MM.1S (cell line): ENCODE measurements around the gene PRPF6.

Experiments used
- DNase-seq: peaks from one replicate; pipeline ENCODE4 v3.0.0-alpha.2; 2015
- H2AFZ ChIP-seq: fragments of 300-600 bp; sonication (generic); 2 replicates; pipeline ENCODE4 v1.6.0; 2016; ENCODE audit warnings: antibody characterized with exemption, low read length
- H3F3A ChIP-seq: fragments of 300-600 bp; sonication (generic); 2 replicates; pipeline ENCODE4 v1.6.1; 2016; ENCODE audit warnings: mild to moderate bottlenecking, antibody characterized with exemption, low read length, moderate library complexity, mixed read lengths; ENCODE audit not compliant: insufficient read depth
- H3K27ac ChIP-seq: fragments of 300-600 bp; sonication (generic); 2 replicates; pipeline ENCODE4 v1.5.1; 2016; ENCODE audit warnings: mild to moderate bottlenecking, low read length
- H3K27me3 ChIP-seq: fragments of 300-600 bp; sonication (generic); replicated peaks from 2 replicates; pipeline ENCODE4 v1.6.0; 2016; ENCODE audit warnings: low read length; ENCODE audit not compliant: insufficient read depth
- H3K36me3 ChIP-seq: fragments of 300-600 bp; sonication (generic); replicated peaks from 2 replicates; pipeline ENCODE4 v1.6.1; 2016; ENCODE audit warnings: mild to moderate bottlenecking, low read length, mixed read lengths; ENCODE audit not compliant: insufficient read depth
- H3K4me1 ChIP-seq: fragments of 300-600 bp; sonication (generic); 2 replicates; pipeline ENCODE4 v1.6.1; 2016; ENCODE audit warnings: low read length, mixed read lengths
- H3K4me2 ChIP-seq: fragments of 300-600 bp; sonication (generic); 2 replicates; pipeline ENCODE4 v1.6.0; 2016; ENCODE audit warnings: low read depth, low read length
- H3K4me3 ChIP-seq: fragments of 300-600 bp; sonication (generic); 2 replicates; pipeline ENCODE4 v1.5.1; 2016; ENCODE audit warnings: low read length, mixed read lengths
- H3K79me2 ChIP-seq: fragments of 300-600 bp; sonication (generic); 2 replicates; pipeline ENCODE4 v1.6.1; 2016; ENCODE audit warnings: mixed run types, low read length, mixed read lengths
- H3K9ac ChIP-seq: fragments of 300-600 bp; sonication (generic); 2 replicates; pipeline ENCODE4 v1.6.1; 2016; ENCODE audit warnings: low read length, mixed read lengths
- H3K9me2 ChIP-seq: fragments of 300-600 bp; sonication (generic); replicated peaks from 2 replicates; pipeline ENCODE4 v1.6.1; 2016; ENCODE audit warnings: mild to moderate bottlenecking, low read length, mixed read lengths; ENCODE audit not compliant: insufficient read depth
- H3K9me3 ChIP-seq: fragments of 300-600 bp; sonication (generic); replicated peaks from 2 replicates; pipeline ENCODE4 v1.6.1; 2016; ENCODE audit warnings: mild to moderate bottlenecking, low read length, mixed read lengths; ENCODE audit not compliant: insufficient read depth
- H4K20me1 ChIP-seq: fragments of 300-600 bp; sonication (generic); 2 replicates; pipeline ENCODE4 v1.6.1; 2016; ENCODE audit warnings: mild to moderate bottlenecking, low read length, moderate library complexity, mixed read lengths; ENCODE audit not compliant: insufficient read depth
- EZH2 ChIP-seq: fragments of 300-600 bp; sonication (generic); optimal IDR thresholded peaks from 2 replicates; pipeline ENCODE3; 2017; ENCODE audit warnings: low read depth, mild to moderate bottlenecking, antibody characterized with exemption, low read length, mixed read lengths
- EZH2phosphoT487 ChIP-seq: fragments of 300-600 bp; sonication (generic); IDR thresholded peaks from 2 replicates; pipeline ENCODE4 v1.6.1; 2018; ENCODE audit warnings: antibody characterized with exemption, low read length
- TF ChIP-seq, protein P1 (sequence below): fragments of 300-600 bp; sonication (generic); IDR thresholded peaks from 2 replicates; pipeline ENCODE4 v1.5.1; 2016; ENCODE audit warnings: antibody characterized with exemption, low read length, mixed read lengths

The PRPF6 gene

GRCh38 chr20:63957004-63957689 lies 23.8 kb upstream of the PRPF6 start:
- Histone ChIP-seq H3K4me2 (peak overlapping the region; percentile 95), H3K4me1 (peaks cover 27% of the 10 kb centered on the region), H3K4me3 (peak overlapping the region; percentile 81), H3K27me3 (no peaks in the 10 kb centered on the region), H4K20me1 (0 out of 2 replicates have a peak, but pooled peaks cover under 1% of the 10 kb centered on the region), H3K27ac (peak overlapping the region; percentile 82), H3K36me3 (no peaks in the 10 kb centered on the region), H3F3A (peaks cover 17% of the 10 kb centered on the region), H3K9me2 (no peaks in the 10 kb centered on the region), H3K79me2 (peaks cover 40% of the 10 kb centered on the region), H3K9ac (peak overlapping the region; percentile 84), H3K9me3 (no peaks in the 10 kb centered on the region), H2AFZ (peak overlapping the region; percentile 83)
- peak; percentile 76 for DNase-seq
- TF ChIP-seq, protein P1, sequence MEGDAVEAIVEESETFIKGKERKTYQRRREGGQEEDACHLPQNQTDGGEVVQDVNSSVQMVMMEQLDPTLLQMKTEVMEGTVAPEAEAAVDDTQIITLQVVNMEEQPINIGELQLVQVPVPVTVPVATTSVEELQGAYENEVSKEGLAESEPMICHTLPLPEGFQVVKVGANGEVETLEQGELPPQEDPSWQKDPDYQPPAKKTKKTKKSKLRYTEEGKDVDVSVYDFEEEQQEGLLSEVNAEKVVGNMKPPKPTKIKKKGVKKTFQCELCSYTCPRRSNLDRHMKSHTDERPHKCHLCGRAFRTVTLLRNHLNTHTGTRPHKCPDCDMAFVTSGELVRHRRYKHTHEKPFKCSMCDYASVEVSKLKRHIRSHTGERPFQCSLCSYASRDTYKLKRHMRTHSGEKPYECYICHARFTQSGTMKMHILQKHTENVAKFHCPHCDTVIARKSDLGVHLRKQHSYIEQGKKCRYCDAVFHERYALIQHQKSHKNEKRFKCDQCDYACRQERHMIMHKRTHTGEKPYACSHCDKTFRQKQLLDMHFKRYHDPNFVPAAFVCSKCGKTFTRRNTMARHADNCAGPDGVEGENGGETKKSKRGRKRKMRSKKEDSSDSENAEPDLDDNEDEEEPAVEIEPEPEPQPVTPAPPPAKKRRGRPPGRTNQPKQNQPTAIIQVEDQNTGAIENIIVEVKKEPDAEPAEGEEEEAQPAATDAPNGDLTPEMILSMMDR = peak; percentile 7; the same call in 1 of the 2 replicates
- no peak for TF ChIP-seq EZH2

DNA sequence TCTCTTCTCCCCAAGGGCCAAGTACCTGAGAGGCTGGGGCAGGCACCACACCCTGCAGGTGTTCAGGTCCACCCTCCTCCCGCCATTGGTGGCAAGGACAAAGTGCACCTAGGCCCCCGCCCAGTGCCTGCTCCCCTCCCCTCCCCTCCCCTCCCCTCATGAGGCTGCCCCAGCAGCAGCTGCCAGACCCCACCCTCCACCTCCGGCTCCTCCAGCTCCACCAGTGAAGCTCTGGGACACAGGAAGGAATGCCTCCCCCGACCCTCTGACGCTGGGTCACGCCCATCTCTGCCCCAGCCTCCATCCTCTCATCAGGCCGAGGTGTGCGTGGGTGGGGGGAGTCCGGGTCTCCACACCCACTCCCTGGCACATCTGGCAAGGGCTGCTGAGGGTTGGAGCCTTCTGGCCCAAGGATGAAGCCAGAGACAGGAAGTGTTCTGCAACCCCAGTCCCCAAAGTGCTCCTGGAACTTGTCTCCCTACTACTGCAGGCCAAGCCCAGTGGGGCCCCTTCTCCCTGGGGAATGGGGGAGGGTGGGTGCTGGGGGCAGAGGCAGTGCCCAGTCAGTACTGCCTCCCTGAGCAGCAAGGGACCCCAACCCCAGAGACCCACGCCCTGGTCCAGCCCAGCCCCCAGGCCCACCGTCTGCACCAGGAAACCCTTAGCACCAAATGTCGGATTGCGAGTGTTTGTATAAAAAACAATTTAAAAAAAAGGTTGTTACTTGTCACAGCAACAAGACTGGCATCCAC lies 23.1 kb upstream of the PRPF6 start:
- TF ChIP-seq EZH2phosphoT487 (no peak), EZH2 (no peak)
- TF ChIP-seq, protein P1 = no peak
- H3K4me1 ChIP-seq = peaks cover 21% of the 10 kb centered on the region; the same call in 1 of the 2 replicates
- H3F3A ChIP-seq = peaks cover 15% of the 10 kb centered on the region
- peak overlapping the region; percentile 82; the same call in 1 of the 2 replicates for H3K27ac ChIP-seq
- H3K9me3 ChIP-seq = no peaks in the 10 kb centered on the region
- H3K4me3 ChIP-seq = peak overlapping the region; percentile 81
- H3K79me2 ChIP-seq = peaks cover 33% of the 10 kb centered on the region
- peak overlapping the region; percentile 84; the same call in 1 of the 2 replicates for H3K9ac ChIP-seq
- H3K9me2 ChIP-seq = no peaks in the 10 kb centered on the region
- H3K4me2 ChIP-seq = peak overlapping the region; percentile 95
- H4K20me1 ChIP-seq = no peaks in the 10 kb centered on the region
- H3K27me3 ChIP-seq = no peaks in the 10 kb centered on the region
- H2AFZ ChIP-seq = peak overlapping the region; percentile 83; the same call in 1 of the 2 replicates
- DNase-seq = peak; percentile 66
- H3K36me3 ChIP-seq = no peaks in the 10 kb centered on the region

DNA sequence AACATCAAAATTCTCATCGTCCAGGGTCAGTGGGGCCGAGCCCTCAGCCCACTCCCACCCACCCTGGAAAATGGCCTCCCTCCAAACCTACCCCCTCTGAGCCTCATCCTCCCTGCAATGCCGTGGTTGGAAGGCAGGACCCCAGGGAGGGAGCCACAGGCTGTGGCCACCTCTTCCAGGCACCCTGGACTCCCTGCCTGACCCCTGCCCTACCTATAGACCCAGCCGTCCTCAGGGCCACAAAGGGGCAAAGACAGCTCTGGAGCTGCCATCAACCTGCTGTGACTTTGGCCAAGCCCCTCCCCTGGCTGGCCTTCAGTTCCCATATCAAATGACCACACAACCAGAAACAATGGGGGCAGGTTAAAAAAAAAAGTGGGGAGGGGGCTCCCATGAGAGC lies 22.5 kb upstream of the PRPF6 start:
- Histone ChIP-seq H2AFZ (no peak overlapping the region), H3K4me2 (no peak overlapping the region), H4K20me1 (no peaks in the 10 kb centered on the region), H3K36me3 (no peaks in the 10 kb centered on the region), H3K9me2 (no peaks in the 10 kb centered on the region), H3K4me3 (no peak overlapping the region), H3F3A (peaks cover 15% of the 10 kb centered on the region), H3K9me3 (no peaks in the 10 kb centered on the region), H3K79me2 (peaks cover 27% of the 10 kb centered on the region), H3K9ac (no peak overlapping the region), H3K27me3 (no peaks in the 10 kb centered on the region), H3K27ac (no peak overlapping the region), H3K4me1 (peaks cover 21% of the 10 kb centered on the region; the same call in 1 of the 2 replicates)
- TF ChIP-seq, protein P1 = no peak
- no peak for TF ChIP-seq EZH2
- TF ChIP-seq EZH2phosphoT487 = no peak
- DNase-seq = no peak
